ENCODE measurements around the gene TMEM131. TPM values are rescaled to one million over a fixed set of nuclear protein-coding genes. Genes with fewer than 3 reads are reported as not detected.

TMEM131 gene
- total RNA-seq, 1 experiment from 2014 or later: 29.6 TPM

- Histone ChIP-seq H4K20me1 (ENCODE audit: insufficient read depth) (no peaks in the 10 kb centered on the region), H2AFZ (no peak overlapping the region), H3K4me3 (no peak overlapping the region), H3K27me3 (ENCODE audit: insufficient read depth, low read depth) (no peaks in the 10 kb centered on the region), H3K4me2 (no peak overlapping the region), H3F3A (ENCODE audit: insufficient read depth, low read depth) (no peaks in the 10 kb centered on the region), H3K36me3 (ENCODE audit: low read depth) (no peaks in the 10 kb centered on the region), H3K9me3 (ENCODE audit: insufficient read depth, low read depth) (no peaks in the 10 kb centered on the region), H3K9me2 (ENCODE audit: insufficient read depth) (no peaks in the 10 kb centered on the region), H3K4me1 (replicated peaks; ENCODE audit: insufficient read depth) (no peaks in the 10 kb centered on the region), H3K27ac (no peak overlapping the region), H3K79me2 (ENCODE audit: low read depth) (no peaks in the 10 kb centered on the region)
- TF ChIP-seq EZH2 (IDR thresholded peaks at IDR 0.05; ENCODE audit: low read depth): no peak
- TF ChIP-seq CTCF (conservative IDR thresholded peaks at IDR 0.05): no peak
- DNase-seq: no peak
- ChIA-PET POLR2A (ENCODE audit: unreplicated experiment) (no interaction called here), CTCF (no interaction called here)
- no TSS peak for BruUV-seq (replicated peaks)
- intact Hi-C loops (cut with micrococcal nuclease; ENCODE audit: unreplicated experiment): no loop called here
These were observed 36.3 kb upstream of the TMEM131 start for GRCh38 chr2:98032086-98032485.

GRCh38 chr2:98029718-98030222 is 34.0 kb upstream of the TMEM131 start:
- DNase-seq: no peak
- Histone ChIP-seq H3K4me2 (no peak overlapping the region), H3K9me2 (ENCODE audit: insufficient read depth) (no peaks in the 10 kb centered on the region), H2AFZ (no peak overlapping the region), H3K36me3 (ENCODE audit: low read depth) (no peaks in the 10 kb centered on the region), H3K27ac (no peak overlapping the region), H3K4me1 (replicated peaks; ENCODE audit: insufficient read depth) (no peaks in the 10 kb centered on the region), H3K79me2 (ENCODE audit: low read depth) (no peaks in the 10 kb centered on the region), H3K4me3 (no peak overlapping the region), H3F3A (ENCODE audit: insufficient read depth, low read depth) (no peaks in the 10 kb centered on the region), H3K27me3 (ENCODE audit: insufficient read depth, low read depth) (no peaks in the 10 kb centered on the region), H3K9me3 (ENCODE audit: insufficient read depth, low read depth) (no peaks in the 10 kb centered on the region), H4K20me1 (ENCODE audit: insufficient read depth) (no peaks in the 10 kb centered on the region)
- BruUV-seq (replicated peaks): no TSS peak
- CTCF ChIA-PET: no interaction called here
- POLR2A ChIA-PET (ENCODE audit: unreplicated experiment): interaction anchor here (0.5 kb wide), 1 partner anchor 30 kb away, joined by 10 read pairs; no protein-coding TSS in a partner anchor
- TF ChIP-seq CTCF (conservative IDR thresholded peaks at IDR 0.05): no peak
- TF ChIP-seq EZH2 (IDR thresholded peaks at IDR 0.05; ENCODE audit: low read depth): no peak
- intact Hi-C loops (cut with micrococcal nuclease; ENCODE audit: unreplicated experiment): no loop called here

GRCh38 chr2:98028931-98029717 is 33.4 kb upstream of the TMEM131 start:
- intact Hi-C loops (cut with micrococcal nuclease; ENCODE audit: unreplicated experiment): no loop called here
- BruUV-seq (replicated peaks): no TSS peak

More at GRCh38 chr2:98028931-98029717, 33.4 kb upstream of the TMEM131 start:
- Histone ChIP-seq H4K20me1 (ENCODE audit: insufficient read depth) (no peaks in the 10 kb centered on the region), H3K27me3 (ENCODE audit: insufficient read depth, low read depth) (no peaks in the 10 kb centered on the region), H3K36me3 (ENCODE audit: low read depth) (no peaks in the 10 kb centered on the region), H2AFZ (no peak overlapping the region), H3K27ac (no peak overlapping the region), H3K4me2 (no peak overlapping the region), H3K4me3 (no peak overlapping the region), H3K9me3 (ENCODE audit: insufficient read depth, low read depth) (no peaks in the 10 kb centered on the region), H3K9me2 (ENCODE audit: insufficient read depth) (no peaks in the 10 kb centered on the region), H3F3A (ENCODE audit: insufficient read depth, low read depth) (no peaks in the 10 kb centered on the region), H3K79me2 (ENCODE audit: low read depth) (no peaks in the 10 kb centered on the region), H3K4me1 (replicated peaks; ENCODE audit: insufficient read depth) (no peaks in the 10 kb centered on the region)
- POLR2A ChIA-PET (ENCODE audit: unreplicated experiment): interaction anchor here (0.6 kb wide), 1 partner anchor 1347 kb away, joined by 8 read pairs; no protein-coding TSS in a partner anchor
- DNase-seq: no peak
- CTCF ChIA-PET: interaction anchor here (0.5 kb wide), 1 partner anchor 1974 kb away, joined by 3 read pairs; no protein-coding TSS in a partner anchor
- no peak for TF ChIP-seq CTCF (conservative IDR thresholded peaks at IDR 0.05)
- TF ChIP-seq EZH2 (IDR thresholded peaks at IDR 0.05; ENCODE audit: low read depth): no peak

Measured in PC-9 (cell line).